ENCODE data around the gene SAXO1. TPM values are rescaled to one million over a fixed set of nuclear protein-coding genes. Genes with fewer than 3 reads are reported as not detected.

The SAXO1 gene
- total RNA-seq, 1 experiment from 2014 or later: not detected

GRCh38 chr9:18997151-18997550 is 35.9 kb downstream of the SAXO1 start:
- no peak overlapping the region for H3K27ac ChIP-seq (ENCODE audit: low read depth, low read length)
- DNase-seq (ENCODE audit: low read depth, low spot score): no peak
- H3K9me3 ChIP-seq (ENCODE audit: control insufficient read depth in 1 of 2, insufficient read depth in 1 of 2, low read depth in 1 of 2, low read length in 2 of 2): no peaks in the 10 kb centered on the region
- ATAC-seq: no peak
- H4K20me1 ChIP-seq (ENCODE audit: insufficient read depth): no peaks in the 10 kb centered on the region
- H3K4me2 ChIP-seq (ENCODE audit: low read length): no peak overlapping the region
- no peak overlapping the region for H3K9ac ChIP-seq (ENCODE audit: low read length)
- H2AFZ ChIP-seq (ENCODE audit: low read depth, low read length, poor library complexity, severe bottlenecking): no peak overlapping the region
- 0 out of 2 replicates have a peak, but pooled peaks cover 8% of the 10 kb centered on the region for H3K27me3 ChIP-seq (ENCODE audit: insufficient read depth, low read length)
- H3K79me2 ChIP-seq (ENCODE audit: insufficient read depth, low read length): no peaks in the 10 kb centered on the region
- H3K4me3 ChIP-seq (replicated peaks in 1 of 2; ENCODE audit: low read depth in 1 of 2, low read length in 2 of 2): no peak overlapping the region
- ChIA-PET POLR2A (no interaction called here), CTCF (no interaction called here), RAD21 (ENCODE audit: low non-redundant PET in 1 of 2, low total read pairs in 2 of 2, uncharacterized antibody in 2 of 2, unreplicated experiment in 2 of 2) (no interaction called here)
- intact Hi-C loops (cut with micrococcal nuclease): no loop called here
- BruUV-seq (replicated peaks): no TSS peak
- H3K4me1 ChIP-seq (ENCODE audit: control insufficient read depth in 1 of 2, insufficient read depth in 2 of 2, low read length in 2 of 2): no peaks in the 10 kb centered on the region
- no peaks in the 10 kb centered on the region for H3K36me3 ChIP-seq (ENCODE audit: control insufficient read depth in 1 of 2, insufficient read depth in 2 of 2, low read length in 2 of 2)
- TF ChIP-seq FOSL1 (IDR thresholded peaks at IDR 0.05; ENCODE audit: low read depth) (no peak), ZBTB33 (IDR thresholded peaks at IDR 0.05; ENCODE audit: extremely low read depth, insufficient replicate concordance, low read length) (no peak), POLR2AphosphoS5 (IDR thresholded peaks at IDR 0.05; ENCODE audit: low read depth, low read length) (no peak), SP1 (IDR thresholded peaks at IDR 0.05; ENCODE audit: low read depth) (no peak), CEBPB (IDR thresholded peaks at IDR 0.05; ENCODE audit: low read depth) (no peak), EZH2 (IDR thresholded peaks at IDR 0.05) (no peak), ZFX (IDR thresholded peaks at IDR 0.05) (no peak), JUND (IDR thresholded peaks at IDR 0.05) (no peak), EZH2phosphoT487 (IDR thresholded peaks at IDR 0.05; ENCODE audit: borderline replicate concordance) (no peak), TCF7L2 (IDR thresholded peaks at IDR 0.05; ENCODE audit: borderline replicate concordance, extremely low read depth, insufficient read depth, insufficient read length) (no peak), SRF (IDR thresholded peaks at IDR 0.05; ENCODE audit: low read depth) (no peak), SIN3A (IDR thresholded peaks at IDR 0.05; ENCODE audit: low read depth) (no peak), CTCF (IDR thresholded peaks at IDR 0.05 in 2 of 3, conservative IDR thresholded peaks at IDR 0.05 in 1 of 3; ENCODE audit: borderline replicate concordance in 1 of 3, insufficient read depth in 1 of 3, low read depth in 2 of 3, low read length in 2 of 3) (no peak), YY1 (IDR thresholded peaks at IDR 0.05; ENCODE audit: extremely low read depth, insufficient replicate concordance, low read depth, low read length) (no peak)
- no peaks in the 10 kb centered on the region for H3K9me2 ChIP-seq (ENCODE audit: insufficient read depth)

Data from HCT116 (cell line).